HCT116 (cell line): ENCODE data around the gene XYLT1. TPM values are rescaled to one million over a fixed set of nuclear protein-coding genes. Genes with fewer than 3 reads are reported as not detected.

ENCODE experiments used
- ATAC-seq: fragments of 200-7000 bp; cut with Tn5 transposase; 2 replicates; pipeline ENCODE4 v1.9.1; 2020; ENCODE audit warnings: mild to moderate bottlenecking, moderate library complexity
- BruUV-seq: library from RNA; stranded (reverse); fragments of 400-500 nt; replicated peaks from 2 replicates; lab custom pipeline; 2021; lab: Mats Ljungman, UMichigan
- CTCF ChIA-PET: fragments of 300-600 bp; sonication (Branson Sonifier 250); formaldehyde crosslinking; loops from one replicate; lab custom pipeline; 2021; ENCODE audit warnings: antibody characterized with exemption; lab: Charles Lee
- POLR2A ChIA-PET: fragments of 300-600, 350-600 bp; sonication (Branson Sonifier 250); formaldehyde crosslinking; loops from one replicate; lab custom pipeline; 2021; ENCODE audit warnings: antibody characterized with exemption; lab: Charles Lee
- RAD21 ChIA-PET, 2 experiments: fragments of 300-600 bp; sonication (Branson Sonifier 250); formaldehyde crosslinking; loops; one replicate each; lab custom pipeline; 2023; ENCODE audit warnings: low total read pairs in 2 of 2; ENCODE audit not compliant: uncharacterized antibody in 2 of 2, unreplicated experiment in 2 of 2, low non-redundant PET in 1 of 2; lab: Charles Lee
- DNase-seq: peaks from one replicate; pipeline ENCODE4 v3.0.0-alpha.2; 2010; ENCODE audit warnings: low read depth, low spot score
- H2AFZ ChIP-seq: fragments of 200-600 bp; shearing (Covaris generic), sonication (generic); 2 replicates; pipeline ENCODE4 v1.6.1; 2017; ENCODE audit warnings: low read depth, mixed run types, mixed read lengths, antibody characterized with exemption, low read length; ENCODE audit not compliant: poor library complexity, severe bottlenecking
- H3K27ac ChIP-seq: 2 replicates; pipeline ENCODE4 v1.5.1; 2012; ENCODE audit warnings: low read depth, low read length
- H3K27me3 ChIP-seq: fragments of 200-600 bp; sonication (generic); 2 replicates; pipeline ENCODE4 v1.6.1; 2016; ENCODE audit warnings: mixed run types, low read length, mixed read lengths; ENCODE audit not compliant: insufficient read depth
- H3K36me3 ChIP-seq, 2 experiments: fragments of 200-500 bp in 1 of 2; fragments of 200-600 bp in 1 of 2; sonication (Bioruptor generic) in 1 of 2; sonication (generic) in 1 of 2; 2 replicates each; pipeline versions ENCODE4 v1.5.1 to v1.6.1; 2014 to 2016; ENCODE audit warnings: low read length in 2 of 2, inconsistent platforms in 1 of 2, mixed read lengths in 1 of 2, mixed run types in 1 of 2; ENCODE audit not compliant: insufficient read depth in 2 of 2, control insufficient read depth in 1 of 2
- H3K4me1 ChIP-seq, 2 experiments: fragments of 200-600 bp in 1 of 2; sonication (generic) in 1 of 2; 2 replicates each; pipeline versions ENCODE4 v1.5.1 to v1.6.1; 2012 to 2017; ENCODE audit warnings: low read length in 2 of 2, inconsistent platforms in 1 of 2, mild to moderate bottlenecking in 1 of 2, mixed read lengths in 1 of 2, mixed run types in 1 of 2, moderate library complexity in 1 of 2; ENCODE audit not compliant: insufficient read depth in 2 of 2, control insufficient read depth in 1 of 2
- H3K4me2 ChIP-seq: fragments of 200-600 bp; sonication (generic); 2 replicates; pipeline ENCODE4 v1.6.1; 2017; ENCODE audit warnings: mixed run types, low read length, mixed read lengths
- H3K4me3 ChIP-seq, 2 experiments: fragments of 200-600 bp in 1 of 2; sonication (generic) in 1 of 2; replicated peaks in 1 of 2; 2 replicates each; pipeline ENCODE4 v1.5.1; 2011 to 2016; ENCODE audit warnings: low read length in 2 of 2, control low read depth in 1 of 2, low read depth in 1 of 2, mild to moderate bottlenecking in 1 of 2, mixed read lengths in 1 of 2, mixed run types in 1 of 2
- H3K79me2 ChIP-seq: fragments of 200-600 bp; sonication (generic); 2 replicates; pipeline ENCODE4 v1.6.1; 2017; ENCODE audit warnings: mild to moderate bottlenecking, mixed run types, low read length, moderate library complexity, mixed read lengths; ENCODE audit not compliant: insufficient read depth
- H3K9ac ChIP-seq: fragments of 200-600 bp; sonication (generic); 2 replicates; pipeline ENCODE4 v1.6.1; 2016; ENCODE audit warnings: low read length, mixed read lengths
- H3K9me2 ChIP-seq: fragments of 200-600 bp; sonication (generic), shearing (Covaris generic); 2 replicates; pipeline ENCODE4 v1.6.1; 2017; ENCODE audit warnings: mixed run types, mild to moderate bottlenecking, moderate library complexity; ENCODE audit not compliant: insufficient read depth
- H3K9me3 ChIP-seq, 2 experiments: fragments of 200-500 bp in 1 of 2; fragments of 200-600 bp in 1 of 2; sonication (Bioruptor generic) in 1 of 2; sonication (generic) in 1 of 2; 2 replicates each; pipeline ENCODE4 v1.6.1; 2014 to 2017; ENCODE audit warnings: low read length in 2 of 2, mixed read lengths in 2 of 2, inconsistent platforms in 1 of 2, low read depth in 1 of 2, mild to moderate bottlenecking in 1 of 2, mixed run types in 1 of 2, moderate library complexity in 1 of 2; ENCODE audit not compliant: control insufficient read depth in 1 of 2, insufficient read depth in 1 of 2
- H4K20me1 ChIP-seq: fragments of 200-600 bp; sonication (generic), shearing (Covaris generic); 2 replicates; pipeline ENCODE4 v1.6.1; 2017; ENCODE audit warnings: mixed run types, mild to moderate bottlenecking, moderate library complexity; ENCODE audit not compliant: insufficient read depth
- CBX3 ChIP-seq: IDR thresholded peaks from 2 replicates; pipeline ENCODE4 v1.6.1; 2012; ENCODE audit warnings: low read depth
- ELF1 ChIP-seq: IDR thresholded peaks from 2 replicates; pipeline ENCODE4 v1.6.1; 2012; ENCODE audit warnings: low read depth, borderline replicate concordance
- EZH2 ChIP-seq: fragments of 200-600 bp; sonication (generic); IDR thresholded peaks from 2 replicates; pipeline ENCODE4 v1.6.1; 2017; ENCODE audit warnings: antibody characterized with exemption, mixed run types
- EZH2phosphoT487 ChIP-seq: fragments of 200-600 bp; IDR thresholded peaks from 2 replicates; pipeline ENCODE4 v1.6.1; 2018; ENCODE audit warnings: antibody characterized with exemption, borderline replicate concordance
- FOSL1 ChIP-seq: IDR thresholded peaks from 2 replicates; pipeline ENCODE4 v1.6.1; 2012; ENCODE audit warnings: low read depth
- JUND ChIP-seq: IDR thresholded peaks from 2 replicates; pipeline ENCODE4 v1.6.1; 2012
- POLR2A ChIP-seq: IDR thresholded peaks from 2 replicates; pipeline ENCODE4 v1.7.0; 2011; ENCODE audit warnings: borderline replicate concordance; ENCODE audit not compliant: insufficient read depth, insufficient read length; ENCODE audit errors: extremely low read depth
- SIN3A ChIP-seq: IDR thresholded peaks from 2 replicates; pipeline ENCODE4 v1.6.1; 2012; ENCODE audit warnings: low read depth
- SRF ChIP-seq: IDR thresholded peaks from 2 replicates; pipeline ENCODE4 v1.6.1; 2012; ENCODE audit warnings: low read depth
- TCF7L2 ChIP-seq: IDR thresholded peaks from 2 replicates; pipeline ENCODE4 v1.7.0; 2011; ENCODE audit warnings: borderline replicate concordance, inconsistent platforms; ENCODE audit not compliant: insufficient read depth, insufficient read length; ENCODE audit errors: extremely low read depth
- ZNF274 ChIP-seq: fragments of 200-500 bp; sonication (Bioruptor generic); IDR thresholded peaks from 2 replicates; pipeline ENCODE4 v1.6.1; 2014; ENCODE audit warnings: mild to moderate bottlenecking, low read depth, low read length, inconsistent platforms
- intact Hi-C: fragments of 100-400 bp; cut with micrococcal nuclease; formaldehyde crosslinking; loops from 2 replicates; pipeline ENCODE4 v1.10.0; 2022
- total RNA-seq: library from RNA; stranded (reverse); gene quantifications from one replicate; pipeline ENCODE4 v1.2.1, GENCODE V29; 2021; ENCODE audit not compliant: unreplicated experiment
- TF ChIP-seq, protein P1 (sequence below): IDR thresholded peaks from 2 replicates; pipeline ENCODE4 v1.6.1; 2012
- TF ChIP-seq, protein P2 (sequence below), 3 experiments: fragments of 200-600 bp in 1 of 3; sonication (generic) in 1 of 3; IDR thresholded peaks in 2 of 3; conservative IDR thresholded peaks in 1 of 3; 2 replicates each; pipeline ENCODE4 v1.5.1; 2012 to 2017; ENCODE audit warnings: low read depth in 2 of 3, low read length in 2 of 3, antibody characterized with exemption in 1 of 3, borderline replicate concordance in 1 of 3, control low read depth in 1 of 3, mild to moderate bottlenecking in 1 of 3, mixed read lengths in 1 of 3, mixed run types in 1 of 3, moderate library complexity in 1 of 3; ENCODE audit not compliant: insufficient read depth in 1 of 3

The XYLT1 gene
- total RNA-seq, 1 experiment from 2014 or later: 4.5 TPM

DNA sequence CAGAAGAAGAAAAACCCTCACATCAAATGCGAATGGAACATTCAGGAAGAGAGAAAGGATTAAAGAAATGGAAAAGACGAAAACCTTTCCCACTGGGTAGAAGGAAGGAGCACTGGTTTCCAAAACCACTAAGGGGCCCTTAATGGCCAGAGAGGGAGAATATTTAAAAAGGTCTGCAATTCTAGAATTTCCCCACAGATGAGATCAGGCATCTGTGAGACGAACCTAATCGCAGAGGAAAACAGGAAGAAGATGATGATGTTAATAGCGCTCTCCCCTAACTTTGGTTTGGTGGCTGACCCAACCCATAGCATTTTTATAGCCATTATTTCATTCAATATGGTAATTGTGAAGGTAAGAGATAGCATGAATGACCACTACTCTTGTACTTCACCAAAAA, 32.8 kb downstream of the XYLT1 start (continued):
- no peak for TF ChIP-seq TCF7L2
- no peak for TF ChIP-seq SRF
- TF ChIP-seq, protein P1, sequence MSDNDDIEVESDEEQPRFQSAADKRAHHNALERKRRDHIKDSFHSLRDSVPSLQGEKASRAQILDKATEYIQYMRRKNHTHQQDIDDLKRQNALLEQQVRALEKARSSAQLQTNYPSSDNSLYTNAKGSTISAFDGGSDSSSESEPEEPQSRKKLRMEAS: no peak
- no peak for TF ChIP-seq EZH2phosphoT487

DNA sequence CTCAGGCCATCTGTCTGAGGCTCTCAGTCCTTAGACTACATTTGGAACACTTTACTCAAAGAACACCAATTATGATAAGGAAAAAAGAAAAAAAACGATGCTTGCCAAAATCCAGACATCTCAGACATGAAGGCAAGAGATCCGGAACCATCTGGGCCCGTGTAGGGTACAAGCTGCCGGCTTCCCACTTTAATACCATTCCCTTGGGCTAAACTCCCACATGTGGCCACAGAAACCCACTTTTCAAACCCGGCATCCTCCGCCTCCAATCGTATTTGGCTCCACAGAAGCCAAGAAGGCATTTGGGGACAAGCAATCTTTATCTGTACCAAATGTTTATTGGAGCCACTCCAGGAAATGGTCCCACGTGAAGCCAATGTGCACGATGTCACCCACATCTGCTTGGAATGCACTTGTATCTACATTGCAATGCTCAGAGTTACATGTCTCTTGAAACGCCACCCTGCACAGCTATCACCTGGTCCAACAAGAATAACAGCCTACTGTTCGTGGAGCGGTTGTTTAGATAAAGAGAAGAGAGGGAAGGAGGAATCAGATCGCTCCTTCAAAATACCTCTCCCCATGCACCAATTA, 33.5 kb downstream of the XYLT1 start:
- Histone ChIP-seq H3K4me3 (no peak overlapping the region), H3K79me2 (no peaks in the 10 kb centered on the region), H3K9me2 (no peaks in the 10 kb centered on the region), H2AFZ (no peak overlapping the region), H3K27me3 (no peaks in the 10 kb centered on the region), H4K20me1 (no peaks in the 10 kb centered on the region), H3K4me1 (no peaks in the 10 kb centered on the region), H3K27ac (no peak overlapping the region), H3K9ac (no peak overlapping the region), H3K4me2 (no peak overlapping the region), H3K36me3 (no peaks in the 10 kb centered on the region), H3K9me3 (no peaks in the 10 kb centered on the region)
- no TSS peak for BruUV-seq
- ChIA-PET RAD21 (no interaction called here), CTCF (no interaction called here), POLR2A (no interaction called here)
- DNase-seq (no peak), ATAC-seq (no peak)
- TF ChIP-seq FOSL1 (no peak), SRF (no peak), JUND (no peak), CBX3 (no peak), SIN3A (no peak), POLR2A (no peak), ELF1 (no peak), EZH2 (no peak), ZNF274 (no peak)
- TF ChIP-seq, protein P2, sequence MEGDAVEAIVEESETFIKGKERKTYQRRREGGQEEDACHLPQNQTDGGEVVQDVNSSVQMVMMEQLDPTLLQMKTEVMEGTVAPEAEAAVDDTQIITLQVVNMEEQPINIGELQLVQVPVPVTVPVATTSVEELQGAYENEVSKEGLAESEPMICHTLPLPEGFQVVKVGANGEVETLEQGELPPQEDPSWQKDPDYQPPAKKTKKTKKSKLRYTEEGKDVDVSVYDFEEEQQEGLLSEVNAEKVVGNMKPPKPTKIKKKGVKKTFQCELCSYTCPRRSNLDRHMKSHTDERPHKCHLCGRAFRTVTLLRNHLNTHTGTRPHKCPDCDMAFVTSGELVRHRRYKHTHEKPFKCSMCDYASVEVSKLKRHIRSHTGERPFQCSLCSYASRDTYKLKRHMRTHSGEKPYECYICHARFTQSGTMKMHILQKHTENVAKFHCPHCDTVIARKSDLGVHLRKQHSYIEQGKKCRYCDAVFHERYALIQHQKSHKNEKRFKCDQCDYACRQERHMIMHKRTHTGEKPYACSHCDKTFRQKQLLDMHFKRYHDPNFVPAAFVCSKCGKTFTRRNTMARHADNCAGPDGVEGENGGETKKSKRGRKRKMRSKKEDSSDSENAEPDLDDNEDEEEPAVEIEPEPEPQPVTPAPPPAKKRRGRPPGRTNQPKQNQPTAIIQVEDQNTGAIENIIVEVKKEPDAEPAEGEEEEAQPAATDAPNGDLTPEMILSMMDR (IDR thresholded peaks at IDR 0.05 in 2 of 3, conservative IDR thresholded peaks at IDR 0.05 in 1 of 3; ENCODE audit: borderline replicate concordance in 1 of 3, insufficient read depth in 1 of 3, low read depth in 2 of 3, low read length in 2 of 3): no peak
- TF ChIP-seq, protein P1: no peak
- intact Hi-C loops: no loop called here
